Raji (cell line): ENCODE measurements around the gene MROH8.

Experiments used
- POLR2A ChIP-seq: IDR thresholded peaks from 2 replicates; pipeline ENCODE4 v1.6.1; 2011; ENCODE audit warnings: low read depth, low read length, control low read depth; ENCODE audit not compliant: insufficient read depth

The MROH8 gene

DNA sequence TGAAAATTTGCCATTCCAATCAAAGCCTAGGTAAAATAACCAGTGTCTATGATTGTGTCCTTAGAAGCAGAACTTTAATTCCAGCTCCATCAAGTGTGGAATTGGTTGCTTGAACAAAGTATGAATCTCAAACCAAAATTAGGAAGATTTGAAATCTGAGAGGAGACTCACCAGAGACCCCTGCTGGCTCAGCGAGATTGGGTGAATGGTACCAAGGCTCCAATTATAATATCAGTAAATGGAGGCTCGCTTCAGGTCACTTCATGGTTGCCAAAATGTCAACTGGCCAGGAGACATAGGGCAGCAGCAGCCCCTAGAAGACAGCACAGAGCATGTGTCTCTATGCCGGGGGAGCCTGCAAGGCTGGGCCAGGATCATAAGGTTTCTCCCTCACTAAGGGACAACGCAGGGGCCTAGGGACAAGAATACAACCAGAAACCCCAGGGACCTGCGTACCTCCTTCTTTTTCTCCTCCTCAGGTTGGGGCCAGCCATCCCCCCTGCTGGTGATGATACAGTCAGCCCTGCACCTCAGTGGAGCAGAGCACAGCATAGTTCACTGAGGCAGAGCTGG is 97.5 kb downstream of the MROH8 start:
- no peak for TF ChIP-seq POLR2A

- TF ChIP-seq POLR2A = no peak
Observed at GRCh38 chr20:37077009-37077408, 102.3 kb downstream of the MROH8 start.

DNA sequence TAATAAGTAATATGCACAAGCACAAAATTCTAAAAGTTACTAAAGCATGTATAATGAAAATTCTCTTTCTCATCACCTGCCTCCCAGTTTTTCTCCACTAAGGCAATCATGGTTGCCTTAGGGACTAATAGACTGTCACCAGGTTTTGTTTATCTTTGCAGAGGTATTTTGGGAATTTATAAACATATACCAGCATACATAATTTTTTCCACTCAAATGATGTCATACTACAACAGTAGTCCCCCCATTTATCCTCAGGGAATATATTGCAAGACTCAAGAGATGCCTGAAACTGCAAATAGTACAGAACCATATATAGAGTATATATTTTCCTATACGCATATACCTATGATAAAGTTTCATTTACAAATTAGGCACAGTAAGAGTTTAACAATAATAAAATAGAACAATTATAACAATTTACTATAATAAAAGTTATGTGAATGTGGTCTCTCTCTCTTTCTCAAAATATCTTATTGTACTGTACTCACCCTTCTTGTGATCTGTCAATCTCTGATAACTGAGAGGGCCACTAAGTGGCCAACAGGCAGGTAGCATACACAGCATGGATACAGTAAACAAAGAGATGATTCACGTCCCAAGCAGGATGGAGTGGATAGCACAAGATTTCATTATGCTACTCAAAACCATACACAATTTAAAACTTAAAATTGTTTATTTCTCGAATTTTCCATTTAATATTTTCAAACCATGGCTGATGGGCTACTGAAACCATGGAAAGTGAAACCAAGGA is 103.2 kb downstream of the MROH8 start:
- no peak for TF ChIP-seq POLR2A

GRCh38 chr20:37072293-37073196 is 106.8 kb downstream of the MROH8 start:
- TF ChIP-seq POLR2A = no peak

DNA sequence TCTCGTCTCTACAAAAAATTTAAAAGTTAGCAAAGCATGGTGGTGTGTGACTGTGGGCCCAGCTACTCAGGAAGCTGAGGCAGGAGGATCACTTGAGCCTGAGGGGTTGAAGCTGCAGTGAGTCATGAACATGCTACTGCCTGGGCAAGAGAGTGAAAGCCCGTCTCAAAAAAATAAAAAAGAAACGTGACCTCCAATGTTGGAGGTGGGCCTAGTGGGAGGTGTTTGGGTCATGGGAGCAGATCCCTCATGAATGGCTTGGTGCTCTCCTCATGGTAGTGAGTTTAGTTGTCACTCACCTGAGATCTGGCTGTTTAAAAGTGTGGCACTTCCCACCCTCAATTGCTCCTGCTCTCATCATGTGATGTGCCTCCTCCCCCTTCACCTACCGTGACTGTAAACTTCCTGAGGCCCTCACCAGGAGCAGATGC is 107.9 kb downstream of the MROH8 start:
- TF ChIP-seq POLR2A = no peak

DNA sequence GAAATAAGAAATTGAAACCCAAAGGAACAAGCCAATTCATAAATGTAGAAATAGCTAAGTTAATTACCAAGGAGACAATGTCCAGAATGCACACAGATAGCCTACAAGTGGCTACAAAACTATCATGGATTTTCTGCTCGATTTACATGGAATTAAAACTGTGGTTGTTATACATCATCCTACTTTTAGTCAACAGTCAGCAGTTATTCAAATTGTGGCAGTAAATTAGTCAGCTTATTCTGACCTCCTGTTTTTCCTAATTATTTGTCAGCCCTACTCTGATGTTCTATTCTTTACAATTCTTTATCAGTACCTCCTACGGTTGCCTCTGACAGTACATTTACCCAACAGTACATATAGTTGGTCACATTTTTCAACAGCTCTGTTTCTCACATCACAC is 113.2 kb downstream of the MROH8 start:
- TF ChIP-seq POLR2A = no peak

DNA sequence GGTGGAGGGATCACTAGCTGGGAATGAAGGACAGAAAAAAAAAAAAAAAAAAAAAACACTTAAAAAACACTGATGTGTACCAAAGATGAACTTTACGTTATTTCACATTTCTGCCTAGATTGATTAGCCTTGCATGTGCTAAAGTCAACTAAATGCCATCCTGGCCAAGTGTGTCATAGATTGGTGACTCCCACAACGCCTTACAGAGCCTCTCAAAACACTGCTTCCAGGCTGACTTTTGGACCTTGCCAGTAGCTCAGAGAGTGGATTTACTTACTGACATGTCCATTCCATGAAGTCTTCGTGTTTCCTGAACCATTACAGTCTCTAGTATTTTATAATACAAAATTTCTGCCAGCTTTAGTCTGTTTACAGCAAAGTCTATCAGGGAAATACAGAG is 124.1 kb downstream of the MROH8 start:
- TF ChIP-seq POLR2A = no peak

GRCh38 chr20:37053230-37053950 is 126.0 kb downstream of the MROH8 start:
- no peak for TF ChIP-seq POLR2A
